WI38 (cell line): Measurements from ENCODE around the gene FLT1.

Experiments used
- H3K4me3 ChIP-seq: 2 replicates; pipeline ENCODE4 v1.5.1; 2011; ENCODE audit warnings: low read depth, mild to moderate bottlenecking, control low read depth, low read length
- TF ChIP-seq, protein P1 (sequence below): IDR thresholded peaks from 2 replicates; pipeline ENCODE4 v1.5.1; 2012; ENCODE audit warnings: low read depth, mild to moderate bottlenecking, control low read depth, low read length

FLT1 gene

GRCh38 chr13:28496188-28496564 is 1.2 kb upstream of the FLT1 start:
- no peak overlapping the region for H3K4me3 ChIP-seq

DNA sequence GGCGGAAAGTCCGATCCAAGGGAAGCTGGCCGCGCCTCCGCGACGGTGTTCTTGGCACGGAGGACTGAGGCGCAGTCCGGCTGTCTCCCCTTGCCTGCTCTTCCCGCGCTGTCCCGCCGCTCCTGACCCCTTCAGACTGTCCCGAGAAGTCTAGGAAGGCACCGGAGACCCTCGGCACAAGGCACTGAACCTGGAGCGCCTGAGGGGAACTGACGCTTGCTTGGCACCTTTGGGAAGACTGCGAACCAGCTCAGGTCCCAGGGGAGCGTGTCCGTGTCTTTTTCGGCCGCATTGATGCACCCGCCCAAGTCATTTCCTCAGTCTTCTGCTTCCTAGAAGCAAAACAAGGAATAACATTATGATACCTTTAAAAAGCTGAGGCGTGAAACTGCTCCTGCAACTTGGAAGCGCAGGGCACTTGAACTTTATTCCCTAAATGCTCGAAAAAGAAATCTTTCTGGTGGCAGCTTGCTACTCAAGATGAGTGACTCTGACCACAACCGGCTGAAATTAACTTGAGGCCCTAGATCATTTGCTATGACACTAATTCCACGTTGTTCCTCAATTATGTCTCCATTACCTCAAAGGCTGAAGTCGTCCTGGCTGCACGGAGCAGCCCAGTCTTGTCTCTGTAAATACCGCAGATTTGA is 735 bp upstream of the FLT1 start:
- peak overlapping the region; percentile 83 for H3K4me3 ChIP-seq
- TF ChIP-seq, protein P1, sequence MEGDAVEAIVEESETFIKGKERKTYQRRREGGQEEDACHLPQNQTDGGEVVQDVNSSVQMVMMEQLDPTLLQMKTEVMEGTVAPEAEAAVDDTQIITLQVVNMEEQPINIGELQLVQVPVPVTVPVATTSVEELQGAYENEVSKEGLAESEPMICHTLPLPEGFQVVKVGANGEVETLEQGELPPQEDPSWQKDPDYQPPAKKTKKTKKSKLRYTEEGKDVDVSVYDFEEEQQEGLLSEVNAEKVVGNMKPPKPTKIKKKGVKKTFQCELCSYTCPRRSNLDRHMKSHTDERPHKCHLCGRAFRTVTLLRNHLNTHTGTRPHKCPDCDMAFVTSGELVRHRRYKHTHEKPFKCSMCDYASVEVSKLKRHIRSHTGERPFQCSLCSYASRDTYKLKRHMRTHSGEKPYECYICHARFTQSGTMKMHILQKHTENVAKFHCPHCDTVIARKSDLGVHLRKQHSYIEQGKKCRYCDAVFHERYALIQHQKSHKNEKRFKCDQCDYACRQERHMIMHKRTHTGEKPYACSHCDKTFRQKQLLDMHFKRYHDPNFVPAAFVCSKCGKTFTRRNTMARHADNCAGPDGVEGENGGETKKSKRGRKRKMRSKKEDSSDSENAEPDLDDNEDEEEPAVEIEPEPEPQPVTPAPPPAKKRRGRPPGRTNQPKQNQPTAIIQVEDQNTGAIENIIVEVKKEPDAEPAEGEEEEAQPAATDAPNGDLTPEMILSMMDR = no peak

More at GRCh38 chr13:28496188-28496564, 1.2 kb upstream of the FLT1 start:
- TF ChIP-seq, protein P1 = no peak

DNA sequence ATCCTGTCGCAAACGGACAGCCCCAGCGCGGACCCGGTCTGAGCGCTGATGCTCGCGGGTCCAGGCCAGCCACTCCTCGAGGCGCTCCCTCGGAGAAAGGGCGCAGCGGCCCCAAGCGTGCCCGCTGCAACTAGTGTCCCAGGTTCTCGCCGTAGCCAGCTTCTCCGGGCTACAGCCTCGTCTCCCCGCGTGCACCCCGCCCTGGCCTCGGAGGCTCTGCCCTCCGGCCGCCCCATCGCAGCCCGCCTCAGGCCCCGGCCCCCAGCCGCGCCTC is 487 bp downstream of the FLT1 start:
- H3K4me3 ChIP-seq = peak overlapping the region; percentile 83

GRCh38 chr13:28493740-28494503 is 1.0 kb downstream of the FLT1 start:
- H3K4me3 ChIP-seq = peak overlapping the region; percentile 83
- TF ChIP-seq, protein P1 = no peak

More for the DNA sequence above, 487 bp downstream of the FLT1 start:
- TF ChIP-seq, protein P1 = no peak

DNA sequence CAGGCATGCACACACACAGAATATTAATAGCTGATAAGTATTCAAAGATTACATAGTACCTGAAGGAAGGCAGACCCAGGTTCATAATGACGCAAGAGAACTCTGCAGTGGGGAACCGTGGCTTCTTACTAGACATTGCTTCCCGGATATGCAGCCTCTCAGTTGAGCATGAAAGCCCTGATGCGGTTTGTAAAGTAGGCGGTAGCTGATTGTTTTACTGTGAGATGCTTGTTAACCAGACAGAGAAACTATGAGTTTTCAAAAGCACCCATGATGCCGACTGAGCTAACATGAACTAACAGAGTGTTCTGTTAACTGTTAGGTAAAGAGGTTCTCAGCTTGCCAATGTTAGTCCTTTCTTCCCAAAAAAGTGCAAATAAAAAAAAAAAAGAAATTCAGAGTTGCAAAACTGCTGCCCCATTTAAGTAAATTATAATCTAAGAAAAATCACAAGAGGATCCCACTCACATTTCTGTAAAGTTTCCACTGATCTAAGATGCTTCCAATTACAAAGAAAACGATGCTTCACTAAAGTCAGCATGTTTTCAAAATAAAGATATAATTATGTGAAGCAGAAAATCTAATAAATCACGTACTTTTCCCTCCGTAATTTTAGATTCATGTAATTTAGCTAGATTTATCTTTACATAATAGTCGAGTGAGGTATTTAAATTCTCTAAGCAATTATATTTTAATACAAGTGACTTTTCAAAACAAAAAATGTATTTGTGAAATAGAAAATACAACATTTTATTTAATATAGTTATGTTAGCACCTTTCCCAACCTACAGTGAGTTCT is 2.2 kb downstream of the FLT1 start:
- TF ChIP-seq, protein P1 = no peak
- peak overlapping the region; percentile 83 for H3K4me3 ChIP-seq

DNA sequence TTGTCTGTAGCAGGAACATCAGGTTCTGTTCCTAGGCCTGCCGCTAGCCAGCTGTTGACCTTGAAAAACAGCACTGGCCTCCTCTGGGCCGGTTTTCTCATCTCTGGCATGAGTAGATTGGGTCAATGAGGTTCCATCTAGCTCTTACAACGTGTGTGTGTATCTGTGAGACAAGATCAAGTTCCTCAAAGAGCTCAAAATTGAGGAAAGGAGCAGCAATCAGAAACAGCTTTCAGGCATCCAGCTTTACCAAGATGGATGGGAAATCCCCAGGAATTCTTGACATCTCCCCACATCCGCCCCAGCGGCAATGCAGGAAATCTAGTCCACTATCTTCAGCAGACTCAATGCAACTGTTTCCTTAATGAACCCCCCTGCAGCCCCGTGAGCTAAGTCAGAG is 4.9 kb downstream of the FLT1 start:
- TF ChIP-seq, protein P1 = no peak

DNA sequence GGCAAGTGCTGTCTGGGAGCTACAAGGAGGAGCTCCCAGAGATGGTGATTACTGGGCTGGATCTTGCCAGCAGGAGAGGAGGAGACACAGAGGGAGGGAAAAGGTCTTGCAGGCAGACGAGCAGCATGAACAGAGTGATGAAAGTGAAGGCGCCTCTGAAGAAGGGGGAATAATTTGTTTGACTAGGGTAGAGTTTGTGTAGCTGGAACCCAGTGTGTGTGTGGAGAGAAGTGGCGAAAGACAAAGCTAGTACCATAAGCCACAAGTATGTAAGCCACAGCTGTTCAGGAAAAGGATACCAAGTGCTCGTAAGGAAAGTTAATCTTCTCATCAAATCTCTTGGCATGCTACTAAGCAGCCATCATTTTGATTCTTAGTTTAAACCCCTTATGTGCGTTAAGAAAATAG is 5.4 kb downstream of the FLT1 start:
- TF ChIP-seq, protein P1 = no peak
- no peak overlapping the region for H3K4me3 ChIP-seq

More for the DNA sequence above, 4.9 kb downstream of the FLT1 start:
- no peak overlapping the region for H3K4me3 ChIP-seq
